Osteoblast (primary cell): ENCODE measurements around the gene RPN2. TPM values are rescaled to one million over a fixed set of nuclear protein-coding genes. Genes with fewer than 3 reads are reported as not detected.

Experiments used
- DNase-seq: peaks from one replicate; pipeline ENCODE4 v3.0.0; 2011; ENCODE audit warnings: low spot score, mixed read lengths; ENCODE audit not compliant: insufficient read length; ENCODE audit errors: missing footprints
- H2AFZ ChIP-seq: 2 replicates; pipeline ENCODE4 v1.6.0; 2011; ENCODE audit warnings: mild to moderate bottlenecking, low read length
- H3K27ac ChIP-seq: 2 replicates; pipeline ENCODE4 v1.5.1; 2011; ENCODE audit warnings: mild to moderate bottlenecking, low read depth, low read length, moderate library complexity
- H3K27me3 ChIP-seq: 2 replicates; pipeline ENCODE4 v1.6.0; 2012; ENCODE audit warnings: mild to moderate bottlenecking, control low read depth, inconsistent platforms, low read length, moderate library complexity; ENCODE audit not compliant: insufficient read depth
- H3K36me3 ChIP-seq: 2 replicates; pipeline ENCODE4 v1.5.1; 2011; ENCODE audit warnings: mild to moderate bottlenecking, low read length, control low read depth, moderate library complexity; ENCODE audit not compliant: insufficient read depth
- H3K4me1 ChIP-seq: 2 replicates; pipeline ENCODE4 v1.5.1; 2011; ENCODE audit warnings: mild to moderate bottlenecking, low read length, control low read depth, moderate library complexity; ENCODE audit not compliant: insufficient read depth
- H3K4me2 ChIP-seq: 2 replicates; pipeline ENCODE4 v1.6.0; 2011; ENCODE audit warnings: mild to moderate bottlenecking, low read length; ENCODE audit not compliant: insufficient read depth
- H3K4me3 ChIP-seq: fragments of 200-600 bp; sonication (generic); 3 replicates; pipeline ENCODE4 v1.5.1; 2012; ENCODE audit warnings: mild to moderate bottlenecking, low read length, inconsistent platforms; ENCODE audit not compliant: insufficient read depth
- H3K79me2 ChIP-seq: 2 replicates; pipeline ENCODE4 v1.6.0; 2012; ENCODE audit warnings: mild to moderate bottlenecking, low read length, control low read depth, inconsistent platforms; ENCODE audit not compliant: insufficient read depth
- H3K9me3 ChIP-seq: 2 replicates; pipeline ENCODE4 v1.5.1; 2011; ENCODE audit warnings: low read depth, low read length, control low read depth
- H4K20me1 ChIP-seq: 2 replicates; pipeline ENCODE4 v1.6.0; 2012; ENCODE audit warnings: mild to moderate bottlenecking, low read length, control low read depth; ENCODE audit not compliant: insufficient read depth
- CTCF ChIP-seq: IDR thresholded peaks from 2 replicates; pipeline ENCODE4 v1.5.1; 2011; ENCODE audit warnings: mild to moderate bottlenecking, low read depth, low read length, moderate library complexity; ENCODE audit errors: extremely low read depth
- total RNA-seq: library from RNA; depleted of rRNA; stranded (reverse); fragments of >200 nt; gene quantifications from 2 replicates; pipeline ENCODE4 v1.2.3, GENCODE V29; 2012

RPN2 gene
- total RNA-seq, 1 donor = 213 TPM

GRCh38 chr20:37259031-37259430 lies 79.9 kb downstream of the RPN2 start:
- no peaks in the 10 kb centered on the region for H3K36me3 ChIP-seq
- no peak for TF ChIP-seq CTCF
- peak; percentile 39 for DNase-seq
- no peaks in the 10 kb centered on the region for H3K79me2 ChIP-seq
- H3K27me3 ChIP-seq = peaks cover 51% of the 10 kb centered on the region
- no peak overlapping the region for H3K4me2 ChIP-seq
- H2AFZ ChIP-seq = no peak overlapping the region
- no peaks in the 10 kb centered on the region for H4K20me1 ChIP-seq
- H3K27ac ChIP-seq = no peak overlapping the region
- H3K4me3 ChIP-seq = no peak overlapping the region
- H3K9me3 ChIP-seq = peaks cover 2% of the 10 kb centered on the region
- no peaks in the 10 kb centered on the region for H3K4me1 ChIP-seq

- Histone ChIP-seq H2AFZ (no peak overlapping the region), H3K27me3 (peaks cover 51% of the 10 kb centered on the region), H3K27ac (no peak overlapping the region), H3K4me2 (no peak overlapping the region), H4K20me1 (no peaks in the 10 kb centered on the region), H3K4me3 (no peak overlapping the region), H3K79me2 (no peaks in the 10 kb centered on the region), H3K36me3 (no peaks in the 10 kb centered on the region), H3K9me3 (no peaks in the 10 kb centered on the region), H3K4me1 (no peaks in the 10 kb centered on the region)
- no peak for DNase-seq
- TF ChIP-seq CTCF = no peak
Measured at GRCh38 chr20:37259865-37260264, 80.7 kb downstream of the RPN2 start.

GRCh38 chr20:37260923-37261322 lies 81.8 kb downstream of the RPN2 start:
- Histone ChIP-seq H3K9me3 (no peaks in the 10 kb centered on the region), H4K20me1 (no peaks in the 10 kb centered on the region), H3K27ac (no peak overlapping the region), H3K4me1 (no peaks in the 10 kb centered on the region), H2AFZ (no peak overlapping the region), H3K79me2 (no peaks in the 10 kb centered on the region), H3K27me3 (peaks cover 51% of the 10 kb centered on the region), H3K36me3 (no peaks in the 10 kb centered on the region), H3K4me3 (no peak overlapping the region), H3K4me2 (no peak overlapping the region)
- TF ChIP-seq CTCF = no peak
- no peak for DNase-seq

GRCh38 chr20:37261714-37262113 lies 82.6 kb downstream of the RPN2 start, which contains the start of gene GHRH:
GHRH (minus strand) TSS chr20:37261814; CDS start chr20:37256889, 4,925 bp downstream.
- Histone ChIP-seq H3K4me3 (no peak within 1 kb of the TSS), H3K27me3 (peaks cover 53% of the 10 kb centered on the region), H4K20me1 (no peaks in the 10 kb centered on the region), H3K79me2 (no peaks in the 10 kb centered on the region), H2AFZ (no peak within 1 kb of the TSS), H3K9me3 (no peaks in the 10 kb centered on the region), H3K4me2 (no peak within 1 kb of the TSS), H3K27ac (no peak within 1 kb of the TSS), H3K4me1 (no peaks in the 10 kb centered on the region), H3K36me3 (no peaks in the 10 kb centered on the region)
- no peak for TF ChIP-seq CTCF
- no peak for DNase-seq
